Measurements from ENCODE around the gene PLOD1. TPM values are rescaled to one million over a fixed set of nuclear protein-coding genes. Genes with fewer than 3 reads are reported as not detected.
A peak's percentile ranks its signal among the peaks of the same experiment; 100 is the strongest.

PLOD1 gene
- total RNA-seq, 1 donor from 2014 or later: 173 TPM

- peaks cover 27% of the 10 kb centered on the region for H3K36me3 Mint-ChIP-seq (ENCODE audit: low read depth, unreplicated experiment)
- H3K9me3 Mint-ChIP-seq (ENCODE audit: unreplicated experiment): no peaks in the 10 kb centered on the region
Observed at GRCh38 chr1:11952455-11953109, 18.1 kb downstream of the PLOD1 start.

GRCh38 chr1:11955221-11955620 lies 20.7 kb downstream of the PLOD1 start:
- no peak for TF ChIP-seq CTCF (IDR thresholded peaks at IDR 0.05; ENCODE audit: unreplicated experiment)
- no peak overlapping the region for H3K27ac Mint-ChIP-seq (ENCODE audit: unreplicated experiment)
- H3K27me3 Mint-ChIP-seq (ENCODE audit: unreplicated experiment): peaks cover 3% of the 10 kb centered on the region
- H3K9me3 Mint-ChIP-seq (ENCODE audit: unreplicated experiment): no peaks in the 10 kb centered on the region
- no peak overlapping the region for H3K4me3 Mint-ChIP-seq (ENCODE audit: unreplicated experiment)
- peaks cover 3% of the 10 kb centered on the region for H3K4me1 Mint-ChIP-seq (ENCODE audit: unreplicated experiment)
- DNase-seq (ENCODE audit: low spot score): no peak
- H3K36me3 Mint-ChIP-seq (ENCODE audit: low read depth, unreplicated experiment): peaks cover 18% of the 10 kb centered on the region

More at GRCh38 chr1:11952455-11953109, 18.1 kb downstream of the PLOD1 start:
- H3K4me1 Mint-ChIP-seq (ENCODE audit: unreplicated experiment): no peaks in the 10 kb centered on the region
- no peak for DNase-seq (ENCODE audit: low spot score)
- peaks cover 3% of the 10 kb centered on the region for H3K27me3 Mint-ChIP-seq (ENCODE audit: unreplicated experiment)
- no peak for TF ChIP-seq CTCF (IDR thresholded peaks at IDR 0.05; ENCODE audit: unreplicated experiment)
- no peak overlapping the region for H3K27ac Mint-ChIP-seq (ENCODE audit: unreplicated experiment)
- no peak overlapping the region for H3K4me3 Mint-ChIP-seq (ENCODE audit: unreplicated experiment)

- Mint-ChIP-seq H3K36me3 (ENCODE audit: low read depth, unreplicated experiment) (peaks cover 15% of the 10 kb centered on the region), H3K9me3 (ENCODE audit: unreplicated experiment) (no peaks in the 10 kb centered on the region), H3K4me1 (ENCODE audit: unreplicated experiment) (peaks cover 5% of the 10 kb centered on the region), H3K4me3 (ENCODE audit: unreplicated experiment) (peak overlapping the region; percentile 22), H3K27ac (ENCODE audit: unreplicated experiment) (no peak overlapping the region), H3K27me3 (ENCODE audit: unreplicated experiment) (no peaks in the 10 kb centered on the region)
- DNase-seq (ENCODE audit: low spot score): no peak
- no peak for TF ChIP-seq CTCF (IDR thresholded peaks at IDR 0.05; ENCODE audit: unreplicated experiment)
Observed at GRCh38 chr1:11957398-11957797, 22.9 kb downstream of the PLOD1 start.

GRCh38 chr1:11957897-11958296 lies 23.4 kb downstream of the PLOD1 start:
- TF ChIP-seq CTCF (IDR thresholded peaks at IDR 0.05; ENCODE audit: unreplicated experiment): no peak
- no peak for DNase-seq (ENCODE audit: low spot score)
- Mint-ChIP-seq H3K27me3 (ENCODE audit: unreplicated experiment) (no peaks in the 10 kb centered on the region), H3K36me3 (ENCODE audit: low read depth, unreplicated experiment) (peaks cover 15% of the 10 kb centered on the region), H3K4me3 (ENCODE audit: unreplicated experiment) (no peak overlapping the region), H3K4me1 (ENCODE audit: unreplicated experiment) (peaks cover 5% of the 10 kb centered on the region), H3K27ac (ENCODE audit: unreplicated experiment) (no peak overlapping the region), H3K9me3 (ENCODE audit: unreplicated experiment) (no peaks in the 10 kb centered on the region)

GRCh38 chr1:11960276-11960675 lies 25.8 kb downstream of the PLOD1 start:
- no peaks in the 10 kb centered on the region for H3K27me3 Mint-ChIP-seq (ENCODE audit: unreplicated experiment)
- H3K27ac Mint-ChIP-seq (ENCODE audit: unreplicated experiment): peak overlapping the region; percentile 30
- peak overlapping the region; percentile 65 for H3K4me3 Mint-ChIP-seq (ENCODE audit: unreplicated experiment)
- no peaks in the 10 kb centered on the region for H3K9me3 Mint-ChIP-seq (ENCODE audit: unreplicated experiment)
- peaks cover 23% of the 10 kb centered on the region for H3K36me3 Mint-ChIP-seq (ENCODE audit: low read depth, unreplicated experiment)
- TF ChIP-seq CTCF (IDR thresholded peaks at IDR 0.05; ENCODE audit: unreplicated experiment): no peak
- no peak for DNase-seq (ENCODE audit: low spot score)
- peaks cover 5% of the 10 kb centered on the region for H3K4me1 Mint-ChIP-seq (ENCODE audit: unreplicated experiment)

Data from endothelial cell (in vitro differentiated cells).